ENCODE data around the gene TMEM100.

DNA sequence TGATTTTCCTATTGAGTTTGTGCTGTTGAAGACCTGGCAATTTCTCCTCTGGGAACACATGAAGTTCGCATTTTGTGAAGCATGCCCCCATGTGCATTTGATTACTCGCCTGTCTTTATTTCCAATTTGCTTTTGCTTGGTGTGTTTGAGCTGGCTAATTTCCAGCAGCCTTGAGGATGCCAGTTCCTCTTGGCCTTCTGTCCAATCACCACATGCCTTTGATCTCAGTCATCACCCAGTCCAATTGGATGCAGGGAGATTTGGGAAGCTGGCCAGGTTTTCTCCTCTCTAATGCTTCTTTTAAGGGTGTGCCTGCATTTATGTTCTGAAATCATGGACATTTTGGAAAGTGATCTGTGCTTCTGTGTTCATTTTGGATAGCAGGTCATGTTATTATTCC lies 3.8 kb upstream of the TMEM100 start:
- TF ChIP-seq GATA2 (IDR thresholded peaks at IDR 0.05; ENCODE audit: low read depth, low read length) (no peak), GATA3 (IDR thresholded peaks at IDR 0.05; ENCODE audit: low read depth, low read length) (no peak)

All from SH-SY5Y (cell line).